GM23338 (cell line): ENCODE data around the gene PHLDB3. TPM values are rescaled to one million over a fixed set of nuclear protein-coding genes. Genes with fewer than 3 reads are reported as not detected.

ENCODE experiments used
- ATAC-seq: fragments of 200-7000 bp; cut with Tn5 transposase; 3 replicates; pipeline ENCODE4 v1.9.1; 2020
- DNase-seq: peaks from one replicate; pipeline ENCODE4 v3.0.0-alpha.2; 2015; ENCODE audit warnings: low spot score
- H2AFZ ChIP-seq: fragments of 200-600 bp; sonication (generic); 2 replicates; pipeline ENCODE4 v1.8.0; 2016; ENCODE audit warnings: antibody characterized with exemption, mild to moderate bottlenecking, moderate library complexity
- H3F3A ChIP-seq: fragments of 200-600 bp; sonication (generic); replicated peaks from 2 replicates; pipeline ENCODE4 v1.8.0; 2017; ENCODE audit warnings: antibody characterized with exemption, mixed run types, low read depth
- H3K27ac ChIP-seq: fragments of 200-600 bp; sonication (generic); 2 replicates; pipeline ENCODE4 v1.6.1; 2016; ENCODE audit warnings: low read depth
- H3K27me3 ChIP-seq: fragments of 200-600 bp; sonication (generic); 2 replicates; pipeline ENCODE4 v1.8.0; 2016; ENCODE audit warnings: mild to moderate bottlenecking, mixed run types, moderate library complexity; ENCODE audit not compliant: insufficient read depth
- H3K36me3 ChIP-seq: fragments of 200-600 bp; sonication (generic); 2 replicates; pipeline ENCODE4 v1.8.0; 2016; ENCODE audit warnings: mild to moderate bottlenecking; ENCODE audit not compliant: insufficient read depth
- H3K4me1 ChIP-seq: fragments of 200-600 bp; sonication (generic); 2 replicates; pipeline ENCODE4 v1.8.0; 2016; ENCODE audit warnings: mild to moderate bottlenecking, moderate library complexity; ENCODE audit not compliant: insufficient read depth
- H3K4me2 ChIP-seq: fragments of 200-600 bp; sonication (generic); 2 replicates; pipeline ENCODE4 v1.7.1; 2017; ENCODE audit warnings: mixed run types
- H3K4me3 ChIP-seq: fragments of 200-600 bp; sonication (generic); 2 replicates; pipeline ENCODE4 v1.6.1; 2016; ENCODE audit warnings: mixed run types
- H3K79me2 ChIP-seq: fragments of 200-600 bp; sonication (generic); replicated peaks from 2 replicates; pipeline ENCODE4 v1.8.0; 2017; ENCODE audit warnings: mild to moderate bottlenecking; ENCODE audit not compliant: insufficient read depth
- H3K9me2 ChIP-seq: fragments of 200-600 bp; sonication (generic); 2 replicates; pipeline ENCODE4 v1.8.0; 2017; ENCODE audit not compliant: insufficient read depth
- H4K20me1 ChIP-seq: fragments of 200-600 bp; sonication (generic); replicated peaks from 2 replicates; pipeline ENCODE4 v1.8.0; 2017; ENCODE audit warnings: mild to moderate bottlenecking; ENCODE audit not compliant: insufficient read depth
- H3K27ac Mint-ChIP-seq: 2 replicates; pipeline ENCODE4 v1.8.0; 2020; ENCODE audit warnings: inconsistent platforms, mild to moderate bottlenecking, moderate library complexity, mixed read lengths
- H3K27me3 Mint-ChIP-seq: 3 replicates; pipeline ENCODE4 v1.8.0; 2022; ENCODE audit warnings: low read depth, mild to moderate bottlenecking, moderate library complexity, mixed read lengths, inconsistent platforms; ENCODE audit not compliant: insufficient read depth, poor library complexity
- H3K36me3 Mint-ChIP-seq: 3 replicates; pipeline ENCODE4 v1.8.0; 2021; ENCODE audit warnings: low read depth, mild to moderate bottlenecking, inconsistent platforms, moderate library complexity, mixed read lengths
- H3K4me1 Mint-ChIP-seq: 3 replicates; pipeline ENCODE4 v1.8.0; 2020; ENCODE audit warnings: mild to moderate bottlenecking, inconsistent platforms, mixed read lengths
- H3K4me3 Mint-ChIP-seq: 3 replicates; pipeline ENCODE4 v1.8.0; 2021; ENCODE audit warnings: moderate library complexity, mild to moderate bottlenecking, inconsistent platforms, mixed read lengths
- H3K9me3 Mint-ChIP-seq: 3 replicates; pipeline ENCODE4 v1.8.0; 2020; ENCODE audit warnings: moderate library complexity, mild to moderate bottlenecking, inconsistent platforms, mixed read lengths
- CREB1 ChIP-seq: fragments of 250-450 bp; sonication (Bioruptor Pico); IDR thresholded peaks from 2 replicates; pipeline ENCODE4 v1.5.0; 2020; ENCODE audit warnings: low read depth, mild to moderate bottlenecking, moderate library complexity
- EZH2 ChIP-seq: fragments of 200-600 bp; sonication (generic); IDR thresholded peaks from one replicate; pipeline ENCODE4 v1.8.0; 2017; ENCODE audit warnings: antibody characterized with exemption, mild to moderate bottlenecking, low read depth; ENCODE audit not compliant: unreplicated experiment
- NANOG ChIP-seq: IDR thresholded peaks from 2 replicates; pipeline ENCODE4 v1.6.1; 2016; ENCODE audit warnings: antibody characterized with exemption, borderline replicate concordance
- ZNF114 ChIP-seq: fragments of 250-450 bp; sonication (Bioruptor Pico); IDR thresholded peaks from 2 replicates; pipeline ENCODE4 v1.5.0; 2020; ENCODE audit warnings: mild to moderate bottlenecking, moderate library complexity
- ZNF331 ChIP-seq: fragments of 250-450 bp; sonication (Bioruptor Pico); IDR thresholded peaks from 2 replicates; pipeline ENCODE4 v1.5.0; 2020; ENCODE audit warnings: low read depth, mild to moderate bottlenecking, moderate library complexity
- polyA plus RNA-seq: library from polyadenylated mRNA; unstranded; fragments of >200 nt; fragmentation: Nextera tagmentation; extraction: Ambion mirVana; gene quantifications from 2 replicates; pipeline ENCODE4 v1.2.1, GENCODE V29; 2016
- total RNA-seq: library from RNA; depleted of rRNA; stranded (reverse); fragments of >200 nt; shearing (Covaris generic); gene quantifications from 2 replicates; pipeline ENCODE4 v1.2.3, GENCODE V29; 2014
- TF ChIP-seq, protein P1 (sequence below): IDR thresholded peaks from one replicate; pipeline ENCODE4 v1.6.1; 2018; ENCODE audit warnings: antibody characterized with exemption; ENCODE audit not compliant: unreplicated experiment
- TF ChIP-seq, protein P2 (sequence below): IDR thresholded peaks from 2 replicates; pipeline ENCODE4 v1.6.1; 2016; ENCODE audit warnings: antibody characterized with exemption
- TF ChIP-seq, protein P3 (sequence below), 2 experiments: fragments of 200-600 bp in 1 of 2; sonication (generic) in 1 of 2; conservative IDR thresholded peaks; 2 replicates each; pipeline versions ENCODE4 v1.5.1 to v1.6.1; 2016 to 2017; ENCODE audit warnings: antibody characterized with exemption in 2 of 2, low read depth in 2 of 2, mild to moderate bottlenecking in 2 of 2, moderate library complexity in 1 of 2

Gene PHLDB3
- total and polyA plus RNA-seq, 2 experiments from 2014 or later = 6.3 to 15.4 TPM

DNA sequence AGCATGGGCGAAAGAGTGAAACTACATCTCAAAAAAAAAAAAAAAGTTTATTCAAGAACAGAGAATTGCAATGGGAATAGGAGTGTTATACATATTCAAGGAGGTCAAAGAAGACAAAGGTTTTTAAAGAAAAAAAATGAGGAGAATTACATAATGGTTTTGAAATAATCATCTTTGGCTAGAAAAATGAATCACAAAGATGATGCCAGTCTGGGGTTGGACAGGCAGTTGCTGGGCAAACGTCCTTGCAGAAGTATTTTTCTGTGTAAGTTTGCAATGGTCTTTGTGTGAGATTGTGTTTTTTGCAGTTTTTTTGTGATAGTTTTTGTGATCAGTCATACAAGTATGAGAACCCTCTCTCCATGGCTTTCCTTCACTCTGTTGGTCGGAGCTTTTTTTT, 62.8 kb downstream of the PHLDB3 start:
- no peaks in the 10 kb centered on the region for H4K20me1 ChIP-seq
- no peak overlapping the region for H3K4me3 Mint-ChIP-seq
- H3K4me1 Mint-ChIP-seq = no peaks in the 10 kb centered on the region; the same call in 2 of the 3 replicates
- no peak overlapping the region for H3K27ac Mint-ChIP-seq
- H3K4me3 ChIP-seq = no peak overlapping the region
- DNase-seq (no peak), ATAC-seq (no peak)
- H3K36me3 ChIP-seq = no peaks in the 10 kb centered on the region
- H2AFZ ChIP-seq = no peak overlapping the region
- peaks cover 5% of the 10 kb centered on the region; the same call in 2 of the 3 replicates for H3K9me3 Mint-ChIP-seq
- no peak overlapping the region for H3K27ac ChIP-seq
- H3K79me2 ChIP-seq = no peaks in the 10 kb centered on the region
- no peaks in the 10 kb centered on the region for H3K9me2 ChIP-seq
- H3F3A ChIP-seq = no peaks in the 10 kb centered on the region
- H3K27me3 ChIP-seq = no peaks in the 10 kb centered on the region
- TF ChIP-seq NANOG (no peak), EZH2 (no peak)
- TF ChIP-seq, protein P1, sequence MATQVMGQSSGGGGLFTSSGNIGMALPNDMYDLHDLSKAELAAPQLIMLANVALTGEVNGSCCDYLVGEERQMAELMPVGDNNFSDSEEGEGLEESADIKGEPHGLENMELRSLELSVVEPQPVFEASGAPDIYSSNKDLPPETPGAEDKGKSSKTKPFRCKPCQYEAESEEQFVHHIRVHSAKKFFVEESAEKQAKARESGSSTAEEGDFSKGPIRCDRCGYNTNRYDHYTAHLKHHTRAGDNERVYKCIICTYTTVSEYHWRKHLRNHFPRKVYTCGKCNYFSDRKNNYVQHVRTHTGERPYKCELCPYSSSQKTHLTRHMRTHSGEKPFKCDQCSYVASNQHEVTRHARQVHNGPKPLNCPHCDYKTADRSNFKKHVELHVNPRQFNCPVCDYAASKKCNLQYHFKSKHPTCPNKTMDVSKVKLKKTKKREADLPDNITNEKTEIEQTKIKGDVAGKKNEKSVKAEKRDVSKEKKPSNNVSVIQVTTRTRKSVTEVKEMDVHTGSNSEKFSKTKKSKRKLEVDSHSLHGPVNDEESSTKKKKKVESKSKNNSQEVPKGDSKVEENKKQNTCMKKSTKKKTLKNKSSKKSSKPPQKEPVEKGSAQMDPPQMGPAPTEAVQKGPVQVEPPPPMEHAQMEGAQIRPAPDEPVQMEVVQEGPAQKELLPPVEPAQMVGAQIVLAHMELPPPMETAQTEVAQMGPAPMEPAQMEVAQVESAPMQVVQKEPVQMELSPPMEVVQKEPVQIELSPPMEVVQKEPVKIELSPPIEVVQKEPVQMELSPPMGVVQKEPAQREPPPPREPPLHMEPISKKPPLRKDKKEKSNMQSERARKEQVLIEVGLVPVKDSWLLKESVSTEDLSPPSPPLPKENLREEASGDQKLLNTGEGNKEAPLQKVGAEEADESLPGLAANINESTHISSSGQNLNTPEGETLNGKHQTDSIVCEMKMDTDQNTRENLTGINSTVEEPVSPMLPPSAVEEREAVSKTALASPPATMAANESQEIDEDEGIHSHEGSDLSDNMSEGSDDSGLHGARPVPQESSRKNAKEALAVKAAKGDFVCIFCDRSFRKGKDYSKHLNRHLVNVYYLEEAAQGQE = no peak
- TF ChIP-seq, protein P2, sequence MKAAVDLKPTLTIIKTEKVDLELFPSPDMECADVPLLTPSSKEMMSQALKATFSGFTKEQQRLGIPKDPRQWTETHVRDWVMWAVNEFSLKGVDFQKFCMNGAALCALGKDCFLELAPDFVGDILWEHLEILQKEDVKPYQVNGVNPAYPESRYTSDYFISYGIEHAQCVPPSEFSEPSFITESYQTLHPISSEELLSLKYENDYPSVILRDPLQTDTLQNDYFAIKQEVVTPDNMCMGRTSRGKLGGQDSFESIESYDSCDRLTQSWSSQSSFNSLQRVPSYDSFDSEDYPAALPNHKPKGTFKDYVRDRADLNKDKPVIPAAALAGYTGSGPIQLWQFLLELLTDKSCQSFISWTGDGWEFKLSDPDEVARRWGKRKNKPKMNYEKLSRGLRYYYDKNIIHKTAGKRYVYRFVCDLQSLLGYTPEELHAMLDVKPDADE = no peak
- H3K27me3 Mint-ChIP-seq = peaks cover 9% of the 10 kb centered on the region
- H3K4me1 ChIP-seq = no peaks in the 10 kb centered on the region; the same call in 1 of the 2 replicates
- no peaks in the 10 kb centered on the region; the same call in 2 of the 3 replicates for H3K36me3 Mint-ChIP-seq
- no peak overlapping the region for H3K4me2 ChIP-seq

DNA sequence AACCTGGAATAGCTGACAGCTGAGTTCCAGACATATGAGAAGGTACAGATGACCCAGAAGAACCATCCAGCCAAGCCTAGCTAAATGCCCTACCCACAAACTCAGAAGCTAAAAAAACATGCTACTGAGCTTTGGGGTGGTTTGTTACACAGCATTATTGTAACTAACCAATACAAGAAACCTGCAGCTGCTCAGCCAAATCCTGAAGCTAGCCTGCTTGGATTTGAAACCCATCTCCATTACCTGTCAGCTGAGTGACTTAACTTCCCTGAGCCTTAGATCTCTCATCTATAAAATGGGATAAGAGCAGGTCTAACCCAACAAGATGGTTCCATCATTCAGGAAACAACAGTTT, 64.9 kb downstream of the PHLDB3 start:
- no peak overlapping the region for H3K27ac Mint-ChIP-seq
- Histone ChIP-seq H3F3A (no peaks in the 10 kb centered on the region), H3K79me2 (no peaks in the 10 kb centered on the region), H3K9me2 (no peaks in the 10 kb centered on the region), H3K36me3 (no peaks in the 10 kb centered on the region), H3K27ac (no peak overlapping the region), H2AFZ (no peak overlapping the region), H3K4me2 (no peak overlapping the region), H3K27me3 (no peaks in the 10 kb centered on the region), H3K4me1 (no peaks in the 10 kb centered on the region; the same call in 1 of the 2 replicates), H3K4me3 (no peak overlapping the region), H4K20me1 (no peaks in the 10 kb centered on the region)
- H3K4me1 Mint-ChIP-seq = no peaks in the 10 kb centered on the region
- no peak for ATAC-seq
- peaks cover 9% of the 10 kb centered on the region for H3K27me3 Mint-ChIP-seq
- no peaks in the 10 kb centered on the region; the same call in 2 of the 3 replicates for H3K36me3 Mint-ChIP-seq
- DNase-seq = no peak
- peaks cover 5% of the 10 kb centered on the region; the same call in 2 of the 3 replicates for H3K9me3 Mint-ChIP-seq
- H3K4me3 Mint-ChIP-seq = no peak overlapping the region
- TF ChIP-seq, protein P2 = no peak
- TF ChIP-seq, protein P1 = no peak
- TF ChIP-seq NANOG (no peak), ZNF331 (CRISPR knock-in tag) (no peak), ZNF114 (no peak), EZH2 (no peak), CREB1 (no peak)
- TF ChIP-seq, protein P3, sequence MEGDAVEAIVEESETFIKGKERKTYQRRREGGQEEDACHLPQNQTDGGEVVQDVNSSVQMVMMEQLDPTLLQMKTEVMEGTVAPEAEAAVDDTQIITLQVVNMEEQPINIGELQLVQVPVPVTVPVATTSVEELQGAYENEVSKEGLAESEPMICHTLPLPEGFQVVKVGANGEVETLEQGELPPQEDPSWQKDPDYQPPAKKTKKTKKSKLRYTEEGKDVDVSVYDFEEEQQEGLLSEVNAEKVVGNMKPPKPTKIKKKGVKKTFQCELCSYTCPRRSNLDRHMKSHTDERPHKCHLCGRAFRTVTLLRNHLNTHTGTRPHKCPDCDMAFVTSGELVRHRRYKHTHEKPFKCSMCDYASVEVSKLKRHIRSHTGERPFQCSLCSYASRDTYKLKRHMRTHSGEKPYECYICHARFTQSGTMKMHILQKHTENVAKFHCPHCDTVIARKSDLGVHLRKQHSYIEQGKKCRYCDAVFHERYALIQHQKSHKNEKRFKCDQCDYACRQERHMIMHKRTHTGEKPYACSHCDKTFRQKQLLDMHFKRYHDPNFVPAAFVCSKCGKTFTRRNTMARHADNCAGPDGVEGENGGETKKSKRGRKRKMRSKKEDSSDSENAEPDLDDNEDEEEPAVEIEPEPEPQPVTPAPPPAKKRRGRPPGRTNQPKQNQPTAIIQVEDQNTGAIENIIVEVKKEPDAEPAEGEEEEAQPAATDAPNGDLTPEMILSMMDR (conservative IDR thresholded peaks at IDR 0.05; ENCODE audit: low read depth in 2 of 2) = no peak
